Stimulated activated CD4-positive, alpha-beta T cell treated with anti-CD3 and anti-CD28 coated beads, Interleukin-2, amount 100 ng/mL, for 24 hours (primary cell): Measurements from ENCODE around the gene ZNF513.
"Not testable (repeated sequence)": the region's sequence is repeated elsewhere in the genome, so short reads cannot be mapped to it uniquely, and the experiment has no call there.

Experiments
- DNase-seq, 2 donors: peaks; one replicate each; pipeline ENCODE4 v3.0.0-alpha.2; 2020

The ZNF513 gene

DNA sequence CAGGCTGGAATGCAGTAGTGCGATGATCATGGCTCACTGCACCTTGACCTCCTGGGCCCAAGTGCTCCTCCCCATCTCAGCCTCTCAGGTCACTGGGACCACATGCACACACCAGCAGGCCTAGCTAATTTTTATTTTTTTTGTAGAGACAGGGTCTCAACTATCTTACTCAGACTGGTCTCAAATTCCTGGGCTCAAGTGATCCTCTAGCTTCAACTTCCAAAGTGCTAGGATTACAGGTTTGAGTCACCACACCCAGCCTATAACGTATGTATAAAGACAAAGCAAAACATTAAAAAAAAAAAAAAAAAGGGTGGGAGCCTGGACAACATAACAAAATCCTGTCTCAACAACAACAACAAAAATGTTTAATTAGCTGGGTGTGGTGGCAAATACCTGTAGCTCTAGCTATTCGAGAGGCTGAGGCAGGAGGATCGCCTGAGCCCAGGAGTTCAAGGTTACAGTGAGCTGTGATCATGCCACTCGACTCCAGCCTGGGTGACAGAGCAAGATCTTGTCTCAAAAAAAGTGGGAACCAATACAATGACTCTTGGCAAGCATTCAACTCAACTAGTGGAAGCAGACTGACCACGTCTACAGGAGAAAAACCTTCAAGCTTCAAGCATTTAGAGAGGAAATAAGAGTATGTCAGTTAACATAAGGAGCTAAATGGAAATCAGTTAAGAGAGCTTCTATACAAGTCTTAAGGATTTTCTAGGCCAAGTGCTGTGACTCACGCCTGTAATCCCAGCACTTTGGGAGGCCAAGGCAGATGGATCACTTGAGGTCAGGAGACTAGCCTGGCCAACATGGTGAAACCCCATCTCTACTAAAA, 26.6 kb downstream of the ZNF513 start:
- no peak for DNase-seq

DNA sequence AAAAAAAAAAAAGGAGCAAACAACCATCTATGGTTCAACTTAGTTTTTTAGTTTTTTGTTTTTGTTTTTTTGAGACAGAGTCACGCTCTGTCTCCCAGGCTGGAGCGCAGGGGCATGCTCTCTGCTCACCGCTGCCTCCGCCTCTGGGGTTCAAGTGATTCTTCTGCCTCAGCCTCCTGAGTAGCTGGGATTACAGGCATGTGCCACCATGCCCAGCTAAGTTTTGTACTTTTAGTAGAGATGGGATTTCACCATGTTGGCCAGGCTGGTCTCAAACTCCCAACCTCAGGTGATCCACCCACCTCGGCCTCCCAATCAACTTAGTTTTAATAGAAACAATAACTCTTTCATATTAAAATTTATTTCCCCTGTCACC, 27.2 kb downstream of the ZNF513 start:
- not testable (repeated sequence) for DNase-seq

DNA sequence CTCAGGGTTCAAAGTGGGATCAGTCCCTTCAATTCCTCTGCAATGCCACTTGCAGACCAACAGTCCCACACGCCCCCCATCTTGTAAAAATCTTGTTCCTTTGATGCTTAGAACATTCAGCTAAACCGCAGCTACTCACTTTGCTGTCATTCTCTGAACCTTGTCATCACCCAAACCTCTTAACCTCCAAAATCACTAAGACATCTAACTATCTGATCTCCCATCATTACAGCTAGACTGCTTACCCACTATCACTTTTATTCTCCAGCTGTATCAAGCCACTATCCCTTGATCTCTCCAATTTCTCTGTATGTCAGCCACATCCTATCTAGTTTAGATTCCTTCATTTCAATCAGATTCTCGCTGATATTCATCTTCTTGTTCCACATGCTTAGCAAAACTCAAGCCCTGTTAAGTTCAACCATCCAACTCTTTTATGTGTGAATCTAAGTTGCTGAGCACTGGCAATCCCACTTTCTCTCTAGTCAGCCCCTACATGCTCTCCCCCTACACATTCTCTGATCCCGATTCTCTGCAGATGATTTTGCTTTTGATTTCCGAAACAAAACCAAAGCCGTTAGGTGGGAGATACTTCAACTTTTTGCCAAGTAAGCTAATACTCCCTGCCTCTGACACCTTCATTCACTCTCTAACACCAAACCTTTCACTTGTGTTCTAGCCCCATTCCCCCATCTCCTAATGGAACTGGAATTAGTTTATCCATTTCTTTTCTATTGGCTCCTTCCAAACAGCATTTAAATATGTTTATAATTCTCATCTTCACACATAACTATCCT, 28.5 kb downstream of the ZNF513 start:
- no peak for DNase-seq

DNA sequence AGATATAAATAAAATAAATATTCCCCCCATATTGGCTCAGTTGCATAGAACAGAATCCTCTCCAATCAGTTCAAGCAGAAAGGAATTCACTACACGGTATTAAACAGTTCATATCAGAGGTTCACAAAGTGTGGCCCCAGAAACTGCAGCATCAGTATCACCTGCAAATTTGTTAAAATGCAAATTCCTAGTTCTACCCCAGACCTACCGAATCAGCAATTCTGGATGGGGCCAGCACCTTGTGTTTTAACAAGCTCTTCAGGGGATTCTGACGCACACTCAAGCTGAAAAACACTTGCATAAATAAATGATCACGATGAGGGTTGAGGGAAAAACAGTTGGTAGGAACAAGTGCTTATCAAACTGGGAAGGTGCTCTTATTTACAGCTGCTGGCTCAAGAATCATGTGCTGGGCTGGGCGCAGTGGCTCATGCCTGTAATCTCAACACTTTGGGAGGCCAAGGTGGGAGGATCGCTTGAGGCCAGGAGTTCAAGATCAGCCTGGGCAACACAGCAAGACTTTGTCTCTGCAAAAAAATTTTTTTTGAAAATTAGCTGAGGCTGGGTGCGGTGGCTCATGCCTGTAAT, 30.3 kb downstream of the ZNF513 start:
- no peak for DNase-seq

DNA sequence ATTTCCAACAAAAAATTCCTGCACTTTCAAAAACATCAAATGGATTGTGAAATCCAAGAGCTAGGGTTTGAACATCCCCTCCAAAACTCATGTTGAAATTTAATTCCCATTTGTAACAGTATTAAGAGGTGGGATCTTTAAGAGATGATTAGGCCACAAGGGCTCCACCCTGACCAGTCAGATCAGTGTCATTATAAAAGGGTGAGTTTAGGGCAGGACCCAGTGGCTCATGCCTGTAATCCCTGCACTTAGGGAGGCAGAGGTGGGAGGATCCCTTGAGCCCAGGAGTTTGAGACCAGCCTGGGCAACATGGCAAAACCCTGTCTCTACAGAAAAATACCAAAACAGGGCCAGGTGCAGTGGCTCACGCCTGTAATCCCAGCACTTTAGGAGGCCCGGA, 32.9 kb downstream of the ZNF513 start:
- DNase-seq, result no peak

DNA sequence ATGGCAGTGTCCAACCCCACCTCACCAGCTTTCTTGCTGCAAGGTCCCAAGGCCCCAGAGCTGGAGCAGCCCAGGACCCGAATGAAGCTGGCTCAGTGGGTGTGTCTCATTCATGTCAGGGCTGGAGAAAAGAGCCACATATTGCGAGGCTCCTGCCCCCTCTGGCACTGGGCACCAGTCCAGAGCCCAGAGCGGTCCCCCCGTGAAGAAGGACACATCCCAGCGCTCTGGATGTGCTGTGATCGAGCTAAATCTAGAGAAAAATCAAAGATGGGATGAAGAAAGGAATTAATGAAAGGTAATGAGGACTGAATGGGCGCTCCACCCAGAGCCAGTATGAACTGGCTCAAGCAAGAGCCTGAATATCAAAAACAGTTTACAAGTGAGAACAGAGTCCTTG, 44.4 kb downstream of the ZNF513 start:
- DNase-seq, result no peak

DNA sequence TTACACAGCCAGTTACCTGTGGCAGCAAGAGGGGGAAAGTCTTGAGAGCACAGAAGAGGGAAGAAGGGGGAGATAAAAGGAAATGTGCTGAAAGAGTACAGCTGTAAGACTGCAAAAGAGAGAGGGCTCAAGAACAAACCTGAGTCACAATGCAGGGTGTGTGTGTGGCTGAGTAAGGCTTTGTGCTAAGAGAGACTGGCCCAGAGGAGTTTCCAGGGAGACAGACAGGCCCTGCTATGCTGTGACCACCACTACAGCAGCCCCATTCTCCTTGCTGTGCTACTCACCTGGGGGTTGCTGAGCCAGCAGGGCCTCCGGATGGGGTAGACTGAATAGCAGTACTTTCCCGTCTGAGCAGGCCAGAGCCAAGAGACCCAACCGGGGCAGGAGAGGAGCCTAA, 45.2 kb downstream of the ZNF513 start:
- no peak for DNase-seq
